HEK293T (cell line): ENCODE results near the gene CPNE2.
"Not testable (repeated sequence)": the region's sequence is repeated elsewhere in the genome, so short reads cannot be mapped to it uniquely, and the experiment has no call there.

Source experiments
- CTCF ChIA-PET: fragments of 350-600 bp; formaldehyde crosslinking; extraction: SDS; loops from one replicate; lab custom pipeline; 2021; ENCODE audit warnings: antibody characterized with exemption, inconsistent platforms; lab: Yijun Ruan, JAX
- POLR2A ChIA-PET: fragments of 350-600 bp; formaldehyde crosslinking; extraction: SDS; loops from one replicate; lab custom pipeline; 2020; ENCODE audit warnings: antibody characterized with exemption, inconsistent platforms; lab: Yijun Ruan, JAX
- DNase-seq: peaks from one replicate; pipeline ENCODE4 v3.0.0; 2012; ENCODE audit warnings: mixed read lengths; ENCODE audit errors: extremely low spot score
- ARNT ChIP-seq: fragments of 450-650 bp; IDR thresholded peaks from 2 replicates; pipeline ENCODE4 v1.6.1; 2017; ENCODE audit warnings: mild to moderate bottlenecking
- BHLHE40 ChIP-seq: fragments of 450-650 bp; IDR thresholded peaks from 2 replicates; pipeline ENCODE4 v1.6.1; 2016; ENCODE audit warnings: mild to moderate bottlenecking, moderate library complexity, borderline replicate concordance
- CTBP1 ChIP-seq: fragments of 450-650 bp; IDR thresholded peaks from 2 replicates; pipeline ENCODE4 v1.6.1; 2016; ENCODE audit warnings: borderline replicate concordance
- FOXA1 ChIP-seq: fragments of 450-650 bp; IDR thresholded peaks from 2 replicates; pipeline ENCODE4 v1.6.1; 2016; ENCODE audit warnings: mild to moderate bottlenecking
- FOXK2 ChIP-seq: fragments of 450-650 bp; IDR thresholded peaks from 2 replicates; pipeline ENCODE4 v1.6.1; 2016; ENCODE audit warnings: mild to moderate bottlenecking
- FOXM1 ChIP-seq: fragments of 450-650 bp; IDR thresholded peaks from 2 replicates; pipeline ENCODE4 v1.6.1; 2017; ENCODE audit warnings: mild to moderate bottlenecking, borderline replicate concordance
- HDGF ChIP-seq: fragments of 450-650 bp; IDR thresholded peaks from 2 replicates; pipeline ENCODE4 v1.6.1; 2017; ENCODE audit warnings: antibody characterized with exemption, borderline replicate concordance
- L3MBTL2 ChIP-seq: fragments of 450-650 bp; conservative IDR thresholded peaks from 2 replicates; pipeline ENCODE4 v1.6.1; 2016; ENCODE audit warnings: mild to moderate bottlenecking
- LEF1 ChIP-seq: fragments of 450-650 bp; IDR thresholded peaks from 2 replicates; pipeline ENCODE4 v1.6.1; 2017; ENCODE audit warnings: mild to moderate bottlenecking, borderline replicate concordance
- NFRKB ChIP-seq: fragments of 450-650 bp; IDR thresholded peaks from 2 replicates; pipeline ENCODE4 v1.6.1; 2016; ENCODE audit warnings: mild to moderate bottlenecking, moderate library complexity
- PKNOX1 ChIP-seq: fragments of 450-650 bp; IDR thresholded peaks from 2 replicates; pipeline ENCODE4 v1.6.1; 2016
- SP1 ChIP-seq: fragments of 450-650 bp; IDR thresholded peaks from 2 replicates; pipeline ENCODE4 v1.6.1; 2017
- SUZ12 ChIP-seq: fragments of 450-650 bp; IDR thresholded peaks from 2 replicates; pipeline ENCODE4 v1.6.1; 2016; ENCODE audit warnings: mild to moderate bottlenecking
- TARDBP ChIP-seq: fragments of 450-650 bp; IDR thresholded peaks from 2 replicates; pipeline ENCODE4 v1.6.1; 2016
- ZNF384 ChIP-seq: fragments of 450-650 bp; IDR thresholded peaks from 2 replicates; pipeline ENCODE4 v1.6.1; 2016

The CPNE2 gene

GRCh38 chr16:57060323-57061083 is 31.9 kb upstream of the CPNE2 start:
- TF ChIP-seq L3MBTL2 (no peak), SUZ12 (no peak), PKNOX1 (no peak), HDGF (no peak), SP1 (no peak), LEF1 (no peak)
- ChIA-PET CTCF (interaction anchor here (0.5 to 0.6 kb wide), 2 partner anchors 267 to 518 kb away, joined by 3 to 4 read pairs; no protein-coding TSS in a partner anchor), POLR2A (no interaction called here)
- DNase-seq, result no peak

GRCh38 chr16:57061084-57061905 is 31.1 kb upstream of the CPNE2 start:
- ChIA-PET POLR2A (no interaction called here), CTCF (interaction anchor here (0.5 to 0.6 kb wide), 2 partner anchors 268 to 517 kb away, joined by 3 to 4 read pairs; no protein-coding TSS in a partner anchor)
- DNase-seq, result no peak
- TF ChIP-seq PKNOX1 (no peak), HDGF (no peak), SP1 (no peak), ZNF384 (no peak), TARDBP (no peak)

- DNase-seq, result no peak
- TF ChIP-seq PKNOX1, result no peak
- POLR2A ChIA-PET, result no interaction called here
- CTCF ChIA-PET, result no interaction called here
Measured at GRCh38 chr16:57062329-57062728, 30.1 kb upstream of the CPNE2 start.

GRCh38 chr16:57063189-57063588 is 29.2 kb upstream of the CPNE2 start:
- CTCF ChIA-PET, POLR2A ChIA-PET, DNase-seq: not testable (repeated sequence)

GRCh38 chr16:57064995-57065394 is 27.4 kb upstream of the CPNE2 start:
- TF ChIP-seq LEF1 (no peak), L3MBTL2 (no peak), NFRKB (no peak), SP1 (no peak), BHLHE40 (no peak), SUZ12 (no peak), FOXA1 (no peak), ZNF384 (no peak), PKNOX1 (no peak), HDGF (no peak), ARNT (no peak), CTBP1 (no peak)
- ChIA-PET CTCF (no interaction called here), POLR2A (no interaction called here)
- no peak for DNase-seq

GRCh38 chr16:57066625-57067024 is 25.8 kb upstream of the CPNE2 start:
- TF ChIP-seq SUZ12, result no peak
- TF ChIP-seq ARNT, result no peak
- TF ChIP-seq ZNF384, result no peak
- no peak for TF ChIP-seq L3MBTL2
- no peak for TF ChIP-seq FOXK2
- TF ChIP-seq FOXM1, result no peak
- TF ChIP-seq HDGF, result no peak
- no peak for TF ChIP-seq SP1
- no peak for TF ChIP-seq BHLHE40
- ChIA-PET CTCF (interaction anchor here (0.6 kb wide), 1 partner anchor 17 kb away, joined by 8 read pairs; no protein-coding TSS in a partner anchor), POLR2A (interaction anchor here (1.1 kb wide), 1 partner anchor 26 kb away, joined by 3 read pairs; the partner anchor contains the start of gene CPNE2)
- DNase-seq, result no peak
